GM20000 (cell line): ENCODE data around the gene ZNF438.
"Not testable (repeated sequence)": the region's sequence is repeated elsewhere in the genome, so short reads cannot be mapped to it uniquely, and the experiment has no call there.

Experiments used
- DNase-seq: peaks from one replicate; pipeline ENCODE4 v3.0.0; 2012; ENCODE audit warnings: low spot score
- CTCF ChIP-seq: IDR thresholded peaks from 2 replicates; pipeline ENCODE4 v1.5.1; 2012; ENCODE audit warnings: mild to moderate bottlenecking, control low read depth; ENCODE audit errors: extremely low read depth, missing control alignments

Gene ZNF438

DNA sequence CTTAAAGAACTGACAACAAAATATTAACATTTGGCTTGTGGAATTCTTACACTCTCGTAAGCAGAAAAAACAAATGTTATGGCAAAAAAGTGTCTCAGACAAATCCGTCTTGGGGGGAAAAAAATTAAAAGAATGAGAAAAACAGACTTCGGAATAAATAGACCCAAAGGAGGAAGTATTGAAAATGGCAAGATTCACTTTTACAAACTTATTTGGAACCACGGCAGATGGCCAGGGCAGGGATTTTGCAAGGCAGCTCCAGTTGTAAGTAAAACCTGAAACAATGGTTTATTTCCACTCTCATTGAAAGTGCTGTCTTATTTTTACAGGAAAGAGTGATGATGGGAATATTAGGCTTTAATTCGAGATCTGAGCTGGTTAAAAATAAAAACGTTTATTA, 1.5 kb upstream of the ZNF438 start:
- no peak for DNase-seq
- no peak for TF ChIP-seq CTCF

DNA sequence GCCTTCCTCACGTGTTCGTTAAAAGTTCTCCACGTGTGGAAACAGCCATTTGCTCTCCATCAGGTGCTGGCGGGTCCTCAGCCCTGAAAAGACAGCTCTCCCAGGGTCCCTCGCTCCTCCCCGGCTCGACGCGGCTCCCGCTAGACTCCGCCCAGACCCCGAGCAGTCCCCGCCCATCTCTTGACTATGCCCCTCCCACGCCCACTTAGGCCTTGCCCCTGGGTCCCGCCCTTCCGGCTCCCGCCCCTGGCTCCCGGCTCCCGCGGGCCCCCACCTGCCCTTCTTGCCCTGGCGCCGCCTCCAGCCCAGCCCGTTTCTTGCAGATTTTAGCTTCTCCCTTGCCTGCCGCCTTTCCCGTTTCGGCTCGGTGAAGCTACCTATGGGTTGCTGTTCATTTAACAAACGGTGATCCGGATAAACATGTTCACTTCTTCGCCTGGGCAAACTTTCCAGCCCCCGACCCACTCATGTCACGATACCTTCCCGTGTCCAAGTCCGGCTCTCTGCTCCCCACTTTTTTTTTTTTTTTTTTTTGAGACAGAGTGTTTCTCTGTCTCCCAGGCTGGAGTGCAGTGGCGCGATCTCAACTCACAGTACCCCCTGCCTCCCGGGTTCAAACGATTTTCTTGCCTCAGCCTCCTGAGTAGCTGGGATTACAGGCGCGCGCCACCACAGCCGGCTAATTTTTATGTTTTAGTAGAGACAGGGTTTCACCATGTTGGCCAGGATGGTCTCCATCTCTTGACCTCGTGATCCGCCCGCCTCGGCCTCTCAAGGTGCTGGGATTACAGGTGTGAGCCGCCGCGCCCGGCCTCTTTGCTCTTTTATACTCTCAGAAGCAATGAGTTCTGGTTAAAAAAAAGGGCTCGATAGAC, 830 bp upstream of the ZNF438 start:
- TF ChIP-seq CTCF = no peak
- peak; percentile 96 for DNase-seq

DNA sequence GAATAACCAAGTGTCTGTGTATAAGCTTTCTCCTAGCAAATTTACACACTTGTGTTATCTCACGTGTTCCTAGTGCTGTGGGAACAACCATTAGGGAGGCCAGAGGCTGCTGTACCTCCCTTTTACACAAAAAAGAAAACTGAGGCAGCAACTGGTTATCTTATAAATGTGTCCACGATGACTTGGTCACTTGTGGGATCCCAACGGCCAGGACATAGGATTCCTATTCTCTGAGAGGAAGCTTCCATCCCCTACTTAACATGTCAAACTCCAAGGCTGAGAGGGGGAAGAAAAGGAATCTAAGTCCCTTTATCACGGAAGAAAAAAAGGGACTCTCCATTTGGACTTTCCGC, 484 bp downstream of the ZNF438 start:
- no peak for TF ChIP-seq CTCF
- no peak for DNase-seq

DNA sequence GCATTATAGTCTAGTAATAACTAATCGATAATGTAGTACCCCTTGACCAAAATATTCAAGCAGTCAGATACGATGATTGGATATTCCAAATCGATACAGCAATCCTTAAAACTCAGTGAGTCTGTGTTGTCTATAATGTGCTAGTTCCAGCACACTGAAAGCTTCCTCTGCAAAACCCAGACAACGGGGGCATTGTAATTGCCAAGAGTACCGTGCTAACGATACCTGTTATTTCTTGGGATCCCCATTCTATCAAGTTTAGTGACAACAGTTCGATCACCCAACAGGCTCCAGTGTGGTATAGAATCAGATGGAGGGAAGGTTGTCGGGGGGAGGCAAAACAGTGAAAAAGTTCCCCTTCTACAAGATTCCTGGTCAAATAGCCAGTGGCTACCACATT, 865 bp downstream of the ZNF438 start:
- no peak for TF ChIP-seq CTCF
- no peak for DNase-seq

DNA sequence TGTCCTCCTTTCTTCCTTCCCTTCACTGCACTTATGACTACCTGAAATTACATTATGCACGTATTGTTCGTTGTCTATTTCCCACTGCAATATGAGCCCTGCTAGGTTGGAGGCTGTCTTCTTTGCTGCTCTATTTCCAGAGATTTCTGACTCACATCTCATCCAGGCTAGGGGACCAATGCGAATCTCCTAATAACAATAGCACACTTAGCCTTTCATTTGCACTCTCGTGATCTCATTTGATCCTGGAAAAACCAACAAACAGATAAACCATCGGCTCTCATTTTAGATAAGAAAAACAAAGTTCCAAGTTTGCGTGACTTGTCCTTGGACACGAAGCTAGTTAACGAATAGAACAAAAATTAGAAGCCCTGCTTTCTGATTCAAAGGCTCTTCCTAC, 1.4 kb downstream of the ZNF438 start:
- TF ChIP-seq CTCF = no peak

DNA sequence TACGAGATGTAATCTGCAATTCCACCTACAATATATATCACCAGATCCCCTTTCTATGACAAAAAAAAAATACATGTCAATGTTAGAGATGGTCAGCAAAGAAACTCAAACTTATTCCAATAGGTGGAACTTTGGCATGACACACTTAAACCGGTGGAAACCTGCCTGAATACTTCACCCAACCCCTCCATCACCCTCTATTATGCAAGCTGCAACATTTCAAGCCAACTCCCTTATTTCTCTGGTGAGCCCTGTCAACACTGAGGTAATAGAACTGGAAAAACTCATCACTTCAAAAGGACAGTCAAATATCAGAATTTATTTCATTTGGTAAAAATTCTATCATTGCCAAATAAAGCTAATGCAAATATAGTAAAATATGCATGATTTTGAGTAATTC, 3.6 kb downstream of the ZNF438 start:
- no peak for DNase-seq
- TF ChIP-seq CTCF = no peak

More for the DNA sequence above, 1.4 kb downstream of the ZNF438 start:
- DNase-seq = no peak

GRCh38 chr10:31026279-31026678, 5.4 kb downstream of the ZNF438 start:
- DNase-seq = not testable (repeated sequence)

GRCh38 chr10:31025142-31025541, 6.5 kb downstream of the ZNF438 start:
- no peak for TF ChIP-seq CTCF
- no peak for DNase-seq
